Measurements from ENCODE around the gene ELP4. TPM values are rescaled to one million over a fixed set of nuclear protein-coding genes. Genes with fewer than 3 reads are reported as not detected.
A peak's percentile ranks its signal among the peaks of the same experiment; 100 is the strongest.

Gene ELP4
- total RNA-seq, 1 donor from 2014 or later = 147 TPM

GRCh38 chr11:31805037-31805628 lies 295.6 kb downstream of the ELP4 start:
- Histone ChIP-seq H3K4me2 (peak overlapping the region; percentile 98), H2AFZ (replicated peaks) (no peak overlapping the region), H3K9ac (no peak overlapping the region), H3K27me3 (peaks cover 100% of the 10 kb centered on the region), H4K20me1 (ENCODE audit: low read depth) (peaks cover 100% of the 10 kb centered on the region), H3K27ac (no peak overlapping the region), H3K9me3 (ENCODE audit: low read depth) (no peaks in the 10 kb centered on the region), H3K79me2 (ENCODE audit: low read depth) (peaks cover 99% of the 10 kb centered on the region), H3K36me3 (peaks cover 23% of the 10 kb centered on the region), H3K4me3 (peak overlapping the region; percentile 91), H3F3A (ENCODE audit: low read depth) (peaks cover 89% of the 10 kb centered on the region), H3K4me1 (peaks cover 69% of the 10 kb centered on the region)
- Mint-ChIP-seq H3K4me1 (peaks cover 67% of the 10 kb centered on the region), H3K9me3 (peaks cover 16% of the 10 kb centered on the region), H3K4me3 (peak overlapping the region; percentile 97), H3K27ac (peak overlapping the region; percentile 93), H3K36me3 (peaks cover 77% of the 10 kb centered on the region), H3K27me3 (ENCODE audit: insufficient read depth, low read depth) (peaks cover 59% of the 10 kb centered on the region)
- peak; percentile 73 for DNase-seq (ENCODE audit: low spot score)
- peak; percentile 1 for TF ChIP-seq CTCF (IDR thresholded peaks at IDR 0.05)
- TF ChIP-seq EZH2phosphoT487 (IDR thresholded peaks at IDR 0.05) = no peak
- no peak for TF ChIP-seq EZH2 (IDR thresholded peaks at IDR 0.05)

- Mint-ChIP-seq H3K9me3 (peaks cover 14% of the 10 kb centered on the region), H3K4me1 (peaks cover 61% of the 10 kb centered on the region), H3K27ac (no peak overlapping the region), H3K36me3 (peaks cover 72% of the 10 kb centered on the region), H3K4me3 (peak overlapping the region; percentile 97), H3K27me3 (ENCODE audit: insufficient read depth, low read depth) (peaks cover 55% of the 10 kb centered on the region)
- Histone ChIP-seq H3K4me3 (peak overlapping the region; percentile 91), H3K79me2 (ENCODE audit: low read depth) (peaks cover 99% of the 10 kb centered on the region), H3K27me3 (peaks cover 96% of the 10 kb centered on the region), H4K20me1 (ENCODE audit: low read depth) (peaks cover 100% of the 10 kb centered on the region), H3K9me3 (ENCODE audit: low read depth) (no peaks in the 10 kb centered on the region), H2AFZ (replicated peaks) (no peak overlapping the region), H3K27ac (no peak overlapping the region), H3K36me3 (peaks cover 17% of the 10 kb centered on the region), H3K4me2 (peak overlapping the region; percentile 98), H3F3A (ENCODE audit: low read depth) (peaks cover 89% of the 10 kb centered on the region), H3K4me1 (peaks cover 63% of the 10 kb centered on the region), H3K9ac (no peak overlapping the region)
- TF ChIP-seq CTCF (IDR thresholded peaks at IDR 0.05) (no peak), EZH2phosphoT487 (IDR thresholded peaks at IDR 0.05) (no peak), EZH2 (IDR thresholded peaks at IDR 0.05) (peak; percentile 51)
- peak; percentile 83 for DNase-seq (ENCODE audit: low spot score)
These were observed 296.1 kb downstream of the ELP4 start for GRCh38 chr11:31805629-31806185.

- Histone ChIP-seq H3K4me2 (peak overlapping the region; percentile 98), H3K4me3 (peak overlapping the region; percentile 91)
These were observed 296.8 kb downstream of the ELP4 start for GRCh38 chr11:31806186-31806927.

More at GRCh38 chr11:31806186-31806927, 296.8 kb downstream of the ELP4 start:
- Histone ChIP-seq H3K27ac (no peak overlapping the region), H3K4me1 (peaks cover 57% of the 10 kb centered on the region), H3K9me3 (ENCODE audit: low read depth) (no peaks in the 10 kb centered on the region), H3K9ac (no peak overlapping the region), H3K36me3 (peaks cover 12% of the 10 kb centered on the region), H3K27me3 (peaks cover 89% of the 10 kb centered on the region), H3K79me2 (ENCODE audit: low read depth) (peaks cover 95% of the 10 kb centered on the region), H4K20me1 (ENCODE audit: low read depth) (peaks cover 96% of the 10 kb centered on the region), H3F3A (ENCODE audit: low read depth) (peaks cover 89% of the 10 kb centered on the region), H2AFZ (replicated peaks) (no peak overlapping the region)
- peaks cover 57% of the 10 kb centered on the region for H3K4me1 Mint-ChIP-seq
- peaks cover 14% of the 10 kb centered on the region for H3K9me3 Mint-ChIP-seq
- H3K4me3 Mint-ChIP-seq = peak overlapping the region; percentile 97
- peaks cover 71% of the 10 kb centered on the region for H3K36me3 Mint-ChIP-seq
- peak overlapping the region; percentile 44 for H3K27ac Mint-ChIP-seq
- H3K27me3 Mint-ChIP-seq (ENCODE audit: insufficient read depth, low read depth) = peaks cover 55% of the 10 kb centered on the region
- peak; percentile 45 for DNase-seq (ENCODE audit: low spot score)
- TF ChIP-seq EZH2 (IDR thresholded peaks at IDR 0.05) (peak; percentile 24), EZH2phosphoT487 (IDR thresholded peaks at IDR 0.05) (no peak)

Data from neural progenitor cell (in vitro differentiated cells).